Neural cell (in vitro differentiated cells): ENCODE measurements around the gene LEO1. TPM values are rescaled to one million over a fixed set of nuclear protein-coding genes. Genes with fewer than 3 reads are reported as not detected.

Experiments
- H2AFZ ChIP-seq: fragments of 200-600, 300-800 bp; sonication (generic), shearing (Covaris generic); 2 replicates; pipeline ENCODE4 v1.6.0; 2014; ENCODE audit warnings: low read depth, mild to moderate bottlenecking, antibody characterized with exemption, low read length, moderate library complexity
- H3F3A ChIP-seq: fragments of 200-600 bp; shearing (Covaris generic); 2 replicates; pipeline ENCODE4 v1.6.1; 2016; ENCODE audit warnings: mild to moderate bottlenecking, moderate library complexity, mixed read lengths, antibody characterized with exemption, low read length; ENCODE audit not compliant: insufficient read depth, poor library complexity, severe bottlenecking
- H3K27ac ChIP-seq: fragments of 200-600, 300-800 bp; sonication (generic), shearing (Covaris generic); 2 replicates; pipeline ENCODE4 v1.5.1; 2014; ENCODE audit warnings: mild to moderate bottlenecking, low read length, moderate library complexity
- H3K27me3 ChIP-seq: fragments of 300-800, 200-600 bp; sonication (generic), shearing (Covaris generic); 2 replicates; pipeline ENCODE4 v1.6.0; 2014; ENCODE audit warnings: mild to moderate bottlenecking, low read depth, low read length, moderate library complexity; ENCODE audit not compliant: insufficient read depth
- H3K36me3 ChIP-seq: fragments of 300-800, 200-600 bp; sonication (generic), shearing (Covaris generic); 2 replicates; pipeline ENCODE4 v1.5.1; 2014; ENCODE audit warnings: mild to moderate bottlenecking, antibody characterized with exemption, low read length, moderate library complexity; ENCODE audit not compliant: insufficient read depth
- H3K4me2 ChIP-seq: fragments of 300-800, 200-600 bp; sonication (generic), shearing (Covaris generic); 2 replicates; pipeline ENCODE4 v1.6.0; 2014; ENCODE audit warnings: mild to moderate bottlenecking, low read length
- H3K4me3 ChIP-seq: fragments of 300-800, 200-600 bp; sonication (generic), shearing (Covaris generic); 2 replicates; pipeline ENCODE4 v1.5.1; 2014; ENCODE audit warnings: mild to moderate bottlenecking, low read length, moderate library complexity
- H3K79me2 ChIP-seq: fragments of 200-600 bp; shearing (Covaris generic); replicated peaks from 2 replicates; pipeline ENCODE4 v1.6.0; 2014; ENCODE audit warnings: mild to moderate bottlenecking, low read length, moderate library complexity; ENCODE audit not compliant: insufficient read depth
- H3K9ac ChIP-seq: fragments of 300-800, 200-600 bp; sonication (generic), shearing (Covaris generic); 2 replicates; pipeline ENCODE4 v1.6.1; 2016; ENCODE audit warnings: mild to moderate bottlenecking, low read length, mixed read lengths
- H3K9me2 ChIP-seq: fragments of 200-600 bp; shearing (Covaris generic); 2 replicates; pipeline ENCODE4 v1.6.1; 2016; ENCODE audit warnings: mild to moderate bottlenecking, low read length, mixed read lengths; ENCODE audit not compliant: insufficient read depth
- H3K9me3 ChIP-seq: fragments of 200-600, 300-800 bp; sonication (generic), shearing (Covaris generic); 2 replicates; pipeline ENCODE4 v1.6.1; 2016; ENCODE audit warnings: mild to moderate bottlenecking, mixed run types, low read length, moderate library complexity, mixed read lengths
- H4K20me1 ChIP-seq: fragments of 200-600 bp; shearing (Covaris generic); 2 replicates; pipeline ENCODE4 v1.6.1; 2016; ENCODE audit warnings: mild to moderate bottlenecking, mixed run types; ENCODE audit not compliant: insufficient read depth
- CTCF ChIP-seq: fragments of 450-650 bp; IDR thresholded peaks from 2 replicates; pipeline ENCODE4 v1.5.1; 2014; ENCODE audit warnings: antibody characterized with exemption, mild to moderate bottlenecking, moderate library complexity; ENCODE audit not compliant: poor library complexity, severe bottlenecking
- EP300 ChIP-seq: fragments of 450-650 bp; conservative IDR thresholded peaks from 2 replicates; pipeline ENCODE4 v1.6.1; 2014; ENCODE audit warnings: antibody characterized with exemption, mild to moderate bottlenecking, moderate library complexity; ENCODE audit not compliant: poor library complexity, severe bottlenecking
- EZH2 ChIP-seq: fragments of 200-600, 300-800 bp; shearing (Covaris generic), sonication (generic); IDR thresholded peaks from 2 replicates; pipeline ENCODE4 v1.6.1; 2014; ENCODE audit warnings: antibody characterized with exemption, low read length, borderline replicate concordance, mild to moderate bottlenecking; ENCODE audit not compliant: insufficient read depth, poor library complexity, severe bottlenecking
- MXI1 ChIP-seq: fragments of 450-650 bp; conservative IDR thresholded peaks from 2 replicates; pipeline ENCODE4 v1.6.1; 2014; ENCODE audit warnings: antibody characterized with exemption, mild to moderate bottlenecking; ENCODE audit not compliant: poor library complexity, severe bottlenecking
- POLR2AphosphoS5 ChIP-seq: IDR thresholded peaks from 2 replicates; pipeline ENCODE4 v1.6.1; 2012
- RAD21 ChIP-seq: fragments of 450-650 bp; conservative IDR thresholded peaks from 2 replicates; pipeline ENCODE4 v1.6.1; 2014; ENCODE audit warnings: antibody characterized with exemption, mild to moderate bottlenecking, moderate library complexity
- REST ChIP-seq: IDR thresholded peaks from 2 replicates; pipeline ENCODE4 v1.6.1; 2012; ENCODE audit warnings: borderline replicate concordance
- SMC3 ChIP-seq: fragments of 450-650 bp; conservative IDR thresholded peaks from 2 replicates; pipeline ENCODE4 v1.6.1; 2014; ENCODE audit warnings: antibody characterized with exemption, mild to moderate bottlenecking, moderate library complexity; ENCODE audit not compliant: poor library complexity
- TAF1 ChIP-seq: IDR thresholded peaks from 2 replicates; pipeline ENCODE4 v1.6.1; 2012; ENCODE audit warnings: low read depth
- polyA plus RNA-seq: library from polyadenylated mRNA; depleted of rRNA; stranded (reverse); fragments of >200 nt; gene quantifications from 2 replicates; pipeline ENCODE4 v1.2.3, GENCODE V29; 2014

The LEO1 gene
- polyA plus RNA-seq, 1 donor from 2014 or later: 30.3 TPM

- Histone ChIP-seq H4K20me1 (no peaks in the 10 kb centered on the region), H3K79me2 (no peaks in the 10 kb centered on the region), H2AFZ (no peak overlapping the region), H3K9me3 (no peaks in the 10 kb centered on the region), H3K4me2 (no peak overlapping the region), H3F3A (no peaks in the 10 kb centered on the region), H3K9me2 (no peaks in the 10 kb centered on the region), H3K4me3 (no peak overlapping the region), H3K9ac (no peak overlapping the region), H3K27ac (no peak overlapping the region), H3K36me3 (no peaks in the 10 kb centered on the region), H3K27me3 (no peaks in the 10 kb centered on the region)
- TF ChIP-seq POLR2AphosphoS5 (no peak), TAF1 (no peak), EP300 (no peak), EZH2 (no peak), RAD21 (no peak), REST (no peak), SMC3 (no peak), MXI1 (no peak), CTCF (no peak)
Observed at GRCh38 chr15:52008698-52009434, 37.3 kb upstream of the LEO1 start.

GRCh38 chr15:52008359-52008697 lies 36.8 kb upstream of the LEO1 start:
- Histone ChIP-seq H3K27ac (no peak overlapping the region), H4K20me1 (no peaks in the 10 kb centered on the region), H3K9me3 (no peaks in the 10 kb centered on the region), H3K79me2 (no peaks in the 10 kb centered on the region), H3K9me2 (no peaks in the 10 kb centered on the region), H2AFZ (no peak overlapping the region), H3K9ac (no peak overlapping the region), H3K27me3 (no peaks in the 10 kb centered on the region), H3K4me2 (no peak overlapping the region), H3K36me3 (no peaks in the 10 kb centered on the region), H3K4me3 (no peak overlapping the region), H3F3A (no peaks in the 10 kb centered on the region)
- TF ChIP-seq TAF1: no peak
- no peak for TF ChIP-seq SMC3
- TF ChIP-seq EZH2: no peak
- no peak for TF ChIP-seq RAD21
- TF ChIP-seq MXI1: no peak
- no peak for TF ChIP-seq REST
- TF ChIP-seq EP300: no peak
- no peak for TF ChIP-seq CTCF
- TF ChIP-seq POLR2AphosphoS5: no peak
